SK-N-SH treated with all-trans-retinoic acid at 6 μM for 48 hours (cell line): ENCODE measurements around the gene GSE1.

Source experiments
- ATAC-seq: fragments of 200-7000 bp; cut with Tn5 transposase; 3 replicates; pipeline ENCODE4 v1.9.1; 2020; ENCODE audit warnings: mild to moderate bottlenecking, moderate library complexity
- ARNTL ChIP-seq: fragments of 450-650 bp; formaldehyde crosslinking; IDR thresholded peaks from 2 replicates; pipeline ENCODE4 v1.5.0; 2020; ENCODE audit warnings: low read depth, mild to moderate bottlenecking, moderate library complexity, borderline replicate concordance
- BACH2 ChIP-seq: fragments of 250-450 bp; sonication (Bioruptor Pico); IDR thresholded peaks from 2 replicates; pipeline ENCODE4 v1.9.0; 2021; ENCODE audit warnings: mild to moderate bottlenecking, borderline replicate concordance
- CSDC2 ChIP-seq: fragments of 250-450 bp; sonication (Bioruptor Pico); IDR thresholded peaks from 2 replicates; pipeline ENCODE4 v1.5.0; 2020; ENCODE audit warnings: mild to moderate bottlenecking, moderate library complexity
- GLIS3 ChIP-seq: fragments of 250-450 bp; sonication (Bioruptor Pico); IDR thresholded peaks from 2 replicates; pipeline ENCODE4 v1.5.0; 2020; ENCODE audit warnings: mild to moderate bottlenecking, moderate library complexity
- ISL1 ChIP-seq: fragments of 250-450 bp; sonication (Bioruptor Pico); IDR thresholded peaks from 2 replicates; pipeline ENCODE4 v2.1.2; 2022; ENCODE audit warnings: mild to moderate bottlenecking, moderate library complexity
- OSR1 ChIP-seq: fragments of 250-450 bp; sonication (Bioruptor Pico); IDR thresholded peaks from 2 replicates; pipeline ENCODE4 v1.8.0; 2022; ENCODE audit warnings: moderate library complexity, mild to moderate bottlenecking, inconsistent platforms
- PPARA ChIP-seq: fragments of 250-450 bp; sonication (Bioruptor Pico); IDR thresholded peaks from 2 replicates; pipeline ENCODE4 v1.5.0; 2020; ENCODE audit warnings: mild to moderate bottlenecking, borderline replicate concordance
- RARB ChIP-seq: fragments of 250-450 bp; sonication (Bioruptor Pico); IDR thresholded peaks from 2 replicates; pipeline ENCODE4 v1.8.0; 2021; ENCODE audit warnings: mild to moderate bottlenecking, moderate library complexity
- SNAI2 ChIP-seq: fragments of 250-450 bp; sonication (Bioruptor Pico); IDR thresholded peaks from 2 replicates; pipeline ENCODE4 v1.5.0; 2020; ENCODE audit warnings: mild to moderate bottlenecking, moderate library complexity
- TCF4 ChIP-seq: fragments of 250-450 bp; sonication (Bioruptor Pico); IDR thresholded peaks from 2 replicates; pipeline ENCODE4 v1.8.0; 2021; ENCODE audit warnings: mild to moderate bottlenecking, moderate library complexity, borderline replicate concordance
- TOX ChIP-seq: fragments of 250-450 bp; sonication (Bioruptor Pico); IDR thresholded peaks from 2 replicates; pipeline ENCODE4 v1.8.0; 2021; ENCODE audit warnings: mild to moderate bottlenecking, moderate library complexity, borderline replicate concordance
- ZC3H10 ChIP-seq: fragments of 250-450 bp; sonication (Bioruptor Pico); IDR thresholded peaks from 2 replicates; pipeline ENCODE4 v1.5.1; 2021; ENCODE audit warnings: mild to moderate bottlenecking, moderate library complexity
- ZFP30 ChIP-seq: fragments of 450-650 bp; formaldehyde crosslinking; IDR thresholded peaks from 2 replicates; pipeline ENCODE4 v1.5.0; 2022; ENCODE audit warnings: mild to moderate bottlenecking, moderate library complexity
- ZNF565 ChIP-seq: fragments of 450-650 bp; formaldehyde crosslinking; conservative IDR thresholded peaks from 2 replicates; pipeline ENCODE4 v1.5.0; 2020; ENCODE audit warnings: low read depth, mild to moderate bottlenecking, moderate library complexity
- ZNF70 ChIP-seq: fragments of 450-650 bp; formaldehyde crosslinking; IDR thresholded peaks from 2 replicates; pipeline ENCODE4 v1.5.0; 2020; ENCODE audit warnings: mild to moderate bottlenecking, moderate library complexity
- ZNF8 ChIP-seq: fragments of 450-650 bp; formaldehyde crosslinking; IDR thresholded peaks from 2 replicates; pipeline ENCODE4 v1.5.0; 2020; ENCODE audit warnings: mild to moderate bottlenecking, moderate library complexity
- TF ChIP-seq, protein P1 (sequence below): fragments of 250-450 bp; sonication (Bioruptor Pico); IDR thresholded peaks from 2 replicates; pipeline ENCODE4 v1.5.1; 2020; ENCODE audit warnings: low read depth, mild to moderate bottlenecking, moderate library complexity
- TF ChIP-seq, protein P2 (sequence below): fragments of 250-450 bp; sonication (Bioruptor Pico); IDR thresholded peaks from 2 replicates; pipeline ENCODE4 v1.5.0; 2020; ENCODE audit warnings: mild to moderate bottlenecking, moderate library complexity
- TF ChIP-seq, protein P3 (sequence below): fragments of 250-450 bp; sonication (Bioruptor Pico); IDR thresholded peaks from 2 replicates; pipeline ENCODE4 v1.8.0; 2021; ENCODE audit warnings: low read depth, mild to moderate bottlenecking, moderate library complexity, borderline replicate concordance
- TF ChIP-seq, protein P4 (sequence below): fragments of 250-450 bp; sonication (Bioruptor Pico); IDR thresholded peaks from 2 replicates; pipeline ENCODE4 v1.8.0; 2020; ENCODE audit warnings: mild to moderate bottlenecking, moderate library complexity, borderline replicate concordance

The GSE1 gene

DNA sequence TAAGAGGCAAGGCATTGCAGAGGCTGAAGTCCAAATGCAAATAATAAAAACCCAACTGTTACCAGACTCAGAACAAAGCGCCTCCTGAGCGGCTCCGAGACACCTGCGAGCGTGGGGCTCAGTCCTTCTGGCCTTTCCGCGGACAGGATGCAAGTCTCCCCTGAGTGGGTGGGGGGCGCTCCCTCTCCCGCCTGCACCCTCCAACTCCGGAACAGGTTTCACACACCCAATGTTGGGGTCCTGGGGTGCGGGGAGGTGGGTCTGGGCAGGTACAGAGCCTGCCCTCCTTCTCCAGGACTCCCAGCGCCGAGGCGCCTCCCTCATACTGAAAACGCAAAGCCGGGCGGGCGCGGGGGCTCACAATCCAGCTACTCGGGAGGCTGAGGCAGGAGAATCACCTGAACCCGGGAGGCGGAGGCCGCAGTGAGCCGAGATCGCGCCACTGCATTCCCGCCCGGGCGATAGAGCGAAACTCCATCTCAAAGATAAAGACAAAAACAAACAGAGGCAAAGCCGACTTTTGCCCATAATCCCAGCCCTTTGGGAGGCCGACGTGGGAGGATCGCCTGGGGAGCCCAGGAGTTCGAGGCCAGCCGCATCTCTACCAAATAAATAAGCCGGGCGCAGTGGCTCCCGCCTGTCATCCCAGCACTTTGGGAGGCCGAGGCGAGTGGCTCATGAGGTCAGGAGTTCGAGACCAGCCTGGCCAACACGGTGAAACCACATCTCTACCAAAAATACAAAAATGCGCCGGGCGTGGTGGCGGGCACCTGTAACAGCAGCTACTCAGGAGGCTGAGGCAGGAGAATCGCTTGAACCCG lies 74.7 kb downstream of the GSE1 start:
- TF ChIP-seq, protein P1, sequence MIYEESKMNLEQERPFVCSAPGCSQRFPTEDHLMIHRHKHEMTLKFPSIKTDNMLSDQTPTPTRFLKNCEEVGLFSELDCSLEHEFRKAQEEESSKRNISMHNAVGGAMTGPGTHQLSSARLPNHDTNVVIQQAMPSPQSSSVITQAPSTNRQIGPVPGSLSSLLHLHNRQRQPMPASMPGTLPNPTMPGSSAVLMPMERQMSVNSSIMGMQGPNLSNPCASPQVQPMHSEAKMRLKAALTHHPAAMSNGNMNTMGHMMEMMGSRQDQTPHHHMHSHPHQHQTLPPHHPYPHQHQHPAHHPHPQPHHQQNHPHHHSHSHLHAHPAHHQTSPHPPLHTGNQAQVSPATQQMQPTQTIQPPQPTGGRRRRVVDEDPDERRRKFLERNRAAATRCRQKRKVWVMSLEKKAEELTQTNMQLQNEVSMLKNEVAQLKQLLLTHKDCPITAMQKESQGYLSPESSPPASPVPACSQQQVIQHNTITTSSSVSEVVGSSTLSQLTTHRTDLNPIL (CRISPR knock-in tag), result no peak
- TF ChIP-seq GLIS3, result no peak
- no peak for TF ChIP-seq ISL1
- no peak for TF ChIP-seq PPARA (CRISPR knock-in tag)
- no peak for TF ChIP-seq TCF4 (CRISPR knock-in tag)
- TF ChIP-seq ARNTL (CRISPR knock-in tag), result no peak
- no peak for TF ChIP-seq ZNF565
- TF ChIP-seq BACH2, result no peak
- TF ChIP-seq, protein P2, sequence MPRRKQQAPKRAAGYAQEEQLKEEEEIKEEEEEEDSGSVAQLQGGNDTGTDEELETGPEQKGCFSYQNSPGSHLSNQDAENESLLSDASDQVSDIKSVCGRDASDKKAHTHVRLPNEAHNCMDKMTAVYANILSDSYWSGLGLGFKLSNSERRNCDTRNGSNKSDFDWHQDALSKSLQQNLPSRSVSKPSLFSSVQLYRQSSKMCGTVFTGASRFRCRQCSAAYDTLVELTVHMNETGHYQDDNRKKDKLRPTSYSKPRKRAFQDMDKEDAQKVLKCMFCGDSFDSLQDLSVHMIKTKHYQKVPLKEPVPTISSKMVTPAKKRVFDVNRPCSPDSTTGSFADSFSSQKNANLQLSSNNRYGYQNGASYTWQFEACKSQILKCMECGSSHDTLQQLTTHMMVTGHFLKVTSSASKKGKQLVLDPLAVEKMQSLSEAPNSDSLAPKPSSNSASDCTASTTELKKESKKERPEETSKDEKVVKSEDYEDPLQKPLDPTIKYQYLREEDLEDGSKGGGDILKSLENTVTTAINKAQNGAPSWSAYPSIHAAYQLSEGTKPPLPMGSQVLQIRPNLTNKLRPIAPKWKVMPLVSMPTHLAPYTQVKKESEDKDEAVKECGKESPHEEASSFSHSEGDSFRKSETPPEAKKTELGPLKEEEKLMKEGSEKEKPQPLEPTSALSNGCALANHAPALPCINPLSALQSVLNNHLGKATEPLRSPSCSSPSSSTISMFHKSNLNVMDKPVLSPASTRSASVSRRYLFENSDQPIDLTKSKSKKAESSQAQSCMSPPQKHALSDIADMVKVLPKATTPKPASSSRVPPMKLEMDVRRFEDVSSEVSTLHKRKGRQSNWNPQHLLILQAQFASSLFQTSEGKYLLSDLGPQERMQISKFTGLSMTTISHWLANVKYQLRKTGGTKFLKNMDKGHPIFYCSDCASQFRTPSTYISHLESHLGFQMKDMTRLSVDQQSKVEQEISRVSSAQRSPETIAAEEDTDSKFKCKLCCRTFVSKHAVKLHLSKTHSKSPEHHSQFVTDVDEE (CRISPR knock-in tag), result no peak
- TF ChIP-seq, protein P3, sequence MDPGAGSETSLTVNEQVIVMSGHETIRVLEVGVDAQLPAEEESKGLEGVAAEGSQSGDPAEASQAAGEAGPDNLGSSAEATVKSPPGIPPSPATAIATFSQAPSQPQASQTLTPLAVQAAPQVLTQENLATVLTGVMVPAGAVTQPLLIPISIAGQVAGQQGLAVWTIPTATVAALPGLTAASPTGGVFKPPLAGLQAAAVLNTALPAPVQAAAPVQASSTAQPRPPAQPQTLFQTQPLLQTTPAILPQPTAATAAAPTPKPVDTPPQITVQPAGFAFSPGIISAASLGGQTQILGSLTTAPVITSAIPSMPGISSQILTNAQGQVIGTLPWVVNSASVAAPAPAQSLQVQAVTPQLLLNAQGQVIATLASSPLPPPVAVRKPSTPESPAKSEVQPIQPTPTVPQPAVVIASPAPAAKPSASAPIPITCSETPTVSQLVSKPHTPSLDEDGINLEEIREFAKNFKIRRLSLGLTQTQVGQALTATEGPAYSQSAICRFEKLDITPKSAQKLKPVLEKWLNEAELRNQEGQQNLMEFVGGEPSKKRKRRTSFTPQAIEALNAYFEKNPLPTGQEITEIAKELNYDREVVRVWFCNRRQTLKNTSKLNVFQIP, result no peak
- no peak for TF ChIP-seq RARB (CRISPR knock-in tag)
- TF ChIP-seq ZC3H10 (CRISPR knock-in tag), result no peak
- TF ChIP-seq OSR1 (CRISPR knock-in tag), result no peak
- TF ChIP-seq, protein P4, sequence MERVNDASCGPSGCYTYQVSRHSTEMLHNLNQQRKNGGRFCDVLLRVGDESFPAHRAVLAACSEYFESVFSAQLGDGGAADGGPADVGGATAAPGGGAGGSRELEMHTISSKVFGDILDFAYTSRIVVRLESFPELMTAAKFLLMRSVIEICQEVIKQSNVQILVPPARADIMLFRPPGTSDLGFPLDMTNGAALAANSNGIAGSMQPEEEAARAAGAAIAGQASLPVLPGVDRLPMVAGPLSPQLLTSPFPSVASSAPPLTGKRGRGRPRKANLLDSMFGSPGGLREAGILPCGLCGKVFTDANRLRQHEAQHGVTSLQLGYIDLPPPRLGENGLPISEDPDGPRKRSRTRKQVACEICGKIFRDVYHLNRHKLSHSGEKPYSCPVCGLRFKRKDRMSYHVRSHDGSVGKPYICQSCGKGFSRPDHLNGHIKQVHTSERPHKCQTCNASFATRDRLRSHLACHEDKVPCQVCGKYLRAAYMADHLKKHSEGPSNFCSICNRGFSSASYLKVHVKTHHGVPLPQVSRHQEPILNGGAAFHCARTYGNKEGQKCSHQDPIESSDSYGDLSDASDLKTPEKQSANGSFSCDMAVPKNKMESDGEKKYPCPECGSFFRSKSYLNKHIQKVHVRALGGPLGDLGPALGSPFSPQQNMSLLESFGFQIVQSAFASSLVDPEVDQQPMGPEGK, result no peak
- ATAC-seq, result peak; percentile 3

DNA sequence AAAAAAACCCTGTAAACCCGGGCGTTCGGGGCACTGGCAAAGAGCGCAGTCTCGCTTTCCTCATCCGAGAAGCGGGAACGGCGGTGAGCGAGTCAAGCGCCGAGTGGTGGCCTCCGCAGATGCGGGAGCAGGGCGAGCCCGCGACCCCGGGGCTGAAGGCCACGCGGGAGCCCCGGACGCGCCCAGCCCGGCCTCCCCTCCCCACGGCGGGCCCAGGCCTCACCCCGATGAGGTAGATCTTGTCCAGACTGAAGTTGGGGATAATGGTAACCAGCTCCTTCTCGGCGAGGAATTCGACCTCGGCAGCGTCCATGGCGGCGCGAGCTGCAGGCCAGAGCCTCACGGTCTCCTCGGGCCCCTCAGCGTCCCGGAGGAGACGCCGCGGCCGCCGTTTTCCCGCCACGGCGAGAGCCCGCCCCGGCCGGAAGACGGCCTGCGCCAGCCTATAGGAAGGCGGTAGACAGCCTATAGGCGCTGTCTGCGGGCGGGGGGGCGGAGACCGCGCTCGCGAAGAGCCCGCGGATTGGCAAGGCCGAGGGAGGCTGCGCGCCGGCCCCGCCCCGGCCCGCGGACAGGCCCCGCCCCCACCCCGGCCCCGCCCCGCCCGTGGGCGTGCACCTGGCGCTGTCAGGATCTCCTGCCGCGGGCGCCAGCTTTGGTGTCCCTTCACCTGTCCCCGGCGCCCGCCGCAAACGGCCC lies 75.6 kb downstream of the GSE1 start, which contains the start of gene GINS2:
GINS2 (minus strand) TSS at position 369 of the 699 bp plus-strand sequence; CDS start at position 313, 56 bp downstream.
- TF ChIP-seq CSDC2 (CRISPR knock-in tag), result no peak
- TF ChIP-seq, protein P3, result no peak
- TF ChIP-seq ZNF8 (CRISPR knock-in tag), result no peak
- TF ChIP-seq TOX (CRISPR knock-in tag), result no peak
- TF ChIP-seq, protein P4, result no peak
- no peak for TF ChIP-seq ZC3H10 (CRISPR knock-in tag)
- TF ChIP-seq, protein P1 (CRISPR knock-in tag), result no peak
- TF ChIP-seq BACH2, result no peak
- TF ChIP-seq SNAI2 (CRISPR knock-in tag), result no peak
- TF ChIP-seq PPARA (CRISPR knock-in tag), result no peak
- TF ChIP-seq ZNF70 (CRISPR knock-in tag), result no peak
- TF ChIP-seq ZFP30 (CRISPR knock-in tag), result no peak
- TF ChIP-seq TCF4 (CRISPR knock-in tag), result no peak
- no peak for TF ChIP-seq ISL1
- TF ChIP-seq, all 23 proteins: peak for 0
- peak; percentile 99 for ATAC-seq
